ENCODE data around the gene ATP11A.
A peak's percentile ranks its signal among the peaks of the same experiment; 100 is the strongest.

Gene ATP11A

GRCh38 chr13:112744168-112745021 lies 54.6 kb downstream of the ATP11A start:
- DNase-seq: peak; percentile 29

GRCh38 chr13:112746044-112746443 lies 56.2 kb downstream of the ATP11A start:
- DNase-seq: no peak

- DNase-seq: no peak
Observed at GRCh38 chr13:112747256-112747655, 57.4 kb downstream of the ATP11A start.

DNA sequence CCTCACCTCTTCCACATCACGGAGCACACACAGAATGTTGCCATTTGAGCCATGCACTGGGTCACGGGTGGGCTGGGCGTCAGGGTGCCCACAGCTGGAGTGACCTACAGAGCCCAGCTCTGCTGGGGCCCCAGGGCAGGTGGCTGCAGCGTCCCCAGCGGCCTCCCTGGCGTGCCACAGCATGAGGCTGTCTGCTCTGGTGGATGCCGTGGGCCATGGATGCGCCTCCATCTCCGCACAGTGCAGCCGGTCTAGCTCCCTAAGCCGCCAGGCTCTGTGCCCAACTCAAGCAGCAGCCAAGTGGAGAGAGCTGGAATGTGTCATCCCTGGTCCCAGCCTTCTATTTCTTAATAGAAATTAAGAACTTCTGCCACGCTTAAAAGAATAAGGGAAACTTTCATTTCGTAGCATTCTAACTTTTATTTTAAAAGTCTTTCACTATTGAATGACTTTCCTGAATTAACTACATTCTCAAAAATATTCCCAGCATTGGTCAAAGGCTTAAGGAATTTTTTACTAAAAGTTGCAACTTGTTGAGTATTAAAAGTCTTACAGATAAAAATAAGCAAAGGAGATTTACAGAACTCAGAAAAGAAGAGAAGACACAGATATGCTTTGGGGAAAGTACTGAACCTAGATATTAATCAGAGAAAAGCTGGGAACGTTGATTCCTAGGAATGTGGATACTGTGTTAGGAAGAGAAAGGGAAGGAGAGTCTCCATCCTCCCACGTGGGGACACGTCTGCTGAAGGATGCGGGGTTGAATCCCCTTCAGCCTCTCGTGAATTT lies 59.3 kb downstream of the ATP11A start:
- DNase-seq: no peak

DNA sequence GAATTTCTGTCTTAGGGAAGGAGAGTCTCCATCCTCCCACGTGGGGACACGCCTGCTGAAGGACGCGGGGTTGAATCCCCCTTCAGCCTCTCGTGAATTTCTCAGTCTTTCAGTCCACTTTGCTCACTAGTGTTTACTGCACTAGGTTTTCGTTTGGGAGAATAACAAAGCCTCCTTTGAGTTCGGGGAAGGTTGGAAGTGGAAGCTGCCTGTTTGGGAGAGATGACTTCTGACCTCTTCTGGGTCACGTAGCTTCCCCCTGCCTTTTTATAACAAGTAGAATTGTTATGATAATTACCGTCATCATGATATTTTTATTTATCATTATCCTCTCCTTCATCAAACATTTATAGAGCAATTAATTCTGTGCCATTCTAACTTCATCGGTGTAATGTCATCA lies 60.7 kb downstream of the ATP11A start:
- no peak for DNase-seq

DNA sequence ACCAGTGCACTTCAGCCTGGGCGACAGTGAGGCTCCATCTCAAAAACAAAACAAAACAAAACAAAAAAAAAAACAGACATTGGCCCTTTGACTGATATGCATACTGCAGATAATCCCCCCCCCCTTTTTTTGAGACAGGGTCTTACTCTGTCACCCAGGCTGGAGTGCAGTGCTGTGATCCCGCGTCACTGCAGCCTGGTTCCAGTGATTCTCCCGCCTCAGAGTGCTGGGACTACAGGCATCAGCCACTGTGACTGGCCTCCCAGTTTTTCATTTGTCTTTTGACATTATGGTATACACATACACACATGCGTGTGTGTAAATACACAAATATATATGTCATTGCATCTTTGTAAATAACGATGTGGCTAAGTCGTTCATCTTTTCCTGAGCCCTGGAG lies 61.8 kb downstream of the ATP11A start:
- no peak for DNase-seq

DNA sequence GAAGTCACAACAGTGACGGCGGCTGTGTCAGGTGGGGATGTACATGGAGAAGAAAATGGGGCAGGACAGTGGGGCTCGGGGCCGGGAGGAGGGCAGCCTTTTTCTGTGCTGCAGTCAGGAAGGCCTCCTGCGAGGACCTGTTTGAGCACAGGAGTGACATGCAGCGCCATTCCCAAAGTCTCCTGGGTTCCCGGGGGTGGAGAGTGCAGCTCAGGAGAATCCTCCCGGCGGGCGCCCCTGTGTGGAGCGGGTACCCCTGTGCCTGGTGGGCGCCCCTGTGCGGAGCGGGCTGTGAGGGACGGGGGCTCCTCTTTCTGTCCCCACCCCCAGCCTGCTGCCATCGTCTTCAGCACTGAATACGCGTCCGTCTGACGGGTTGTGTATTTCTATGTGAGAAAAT lies 62.4 kb downstream of the ATP11A start:
- DNase-seq: no peak

- DNase-seq: no peak
Observed at GRCh38 chr13:112752711-112753541, 63.1 kb downstream of the ATP11A start.

DNA sequence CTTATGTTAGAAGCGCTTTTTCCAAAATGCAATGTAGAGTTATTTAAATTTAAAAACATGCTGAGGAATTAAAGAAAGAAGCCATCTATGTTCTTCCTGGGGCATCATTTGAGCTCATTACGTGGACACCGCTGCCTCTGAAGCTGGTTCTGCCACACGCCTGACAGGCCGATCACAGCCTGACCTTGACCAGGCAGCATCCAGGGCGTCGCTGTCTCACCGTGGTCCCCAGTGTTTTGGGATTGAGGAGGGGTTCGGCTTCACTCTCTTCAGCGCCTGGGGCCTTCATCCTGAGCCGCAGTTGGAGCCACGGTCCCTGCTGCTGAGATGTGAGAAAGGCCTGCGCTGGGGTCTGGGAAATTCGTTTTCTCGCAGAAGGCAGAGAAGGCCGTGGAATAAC lies 64.0 kb downstream of the ATP11A start:
- DNase-seq: no peak

GRCh38 chr13:112754281-112755025 lies 64.6 kb downstream of the ATP11A start:
- DNase-seq: no peak

DNA sequence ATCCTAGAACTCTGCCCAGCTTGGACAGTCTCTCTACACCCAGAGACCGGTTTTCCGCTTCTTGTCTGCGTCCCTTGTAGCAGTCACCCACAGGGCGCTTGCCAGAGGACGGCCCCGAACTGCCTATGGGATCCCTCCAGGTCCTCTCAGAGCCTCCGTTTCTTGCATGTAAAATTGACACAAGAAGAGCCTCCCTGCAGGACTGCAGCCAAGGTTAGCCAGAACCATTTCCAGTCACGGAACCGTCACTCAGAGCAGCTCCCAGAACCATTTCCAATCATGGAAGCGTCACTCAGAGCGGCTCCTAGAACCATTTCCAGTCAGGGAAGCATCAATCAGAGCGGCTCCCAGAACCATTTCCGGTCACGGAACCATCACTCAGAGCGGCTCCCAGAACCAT lies 65.5 kb downstream of the ATP11A start:
- no peak for DNase-seq

- DNase-seq: no peak
Observed at GRCh38 chr13:112756081-112756480, 66.2 kb downstream of the ATP11A start.

DNA sequence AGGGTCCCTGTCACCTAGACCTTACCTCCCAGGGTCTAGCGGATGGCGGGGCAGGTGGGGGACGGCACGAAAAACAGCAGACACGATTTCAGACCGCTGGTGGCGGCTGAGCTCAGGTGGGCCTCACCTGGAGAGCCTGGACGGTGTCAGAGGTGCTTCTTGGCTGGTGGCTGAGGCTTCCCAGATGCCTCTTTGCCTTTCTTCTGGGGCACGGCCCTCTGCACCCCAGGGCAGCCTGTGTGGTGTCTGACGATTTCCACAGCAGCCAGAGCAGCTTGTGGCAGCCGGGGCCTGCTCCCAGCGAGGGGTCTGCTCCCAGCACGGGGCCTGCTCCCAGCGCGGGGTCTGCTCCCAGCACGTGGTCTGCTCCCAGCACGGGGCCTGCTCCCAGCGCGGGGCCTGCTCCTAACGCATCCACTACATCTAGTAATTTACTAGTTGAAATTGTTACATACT lies 66.7 kb downstream of the ATP11A start:
- DNase-seq: no peak

- no peak for DNase-seq
Observed at GRCh38 chr13:112756967-112757758, 67.3 kb downstream of the ATP11A start.

GRCh38 chr13:112757759-112758086 lies 67.9 kb downstream of the ATP11A start:
- no peak for DNase-seq

DNA sequence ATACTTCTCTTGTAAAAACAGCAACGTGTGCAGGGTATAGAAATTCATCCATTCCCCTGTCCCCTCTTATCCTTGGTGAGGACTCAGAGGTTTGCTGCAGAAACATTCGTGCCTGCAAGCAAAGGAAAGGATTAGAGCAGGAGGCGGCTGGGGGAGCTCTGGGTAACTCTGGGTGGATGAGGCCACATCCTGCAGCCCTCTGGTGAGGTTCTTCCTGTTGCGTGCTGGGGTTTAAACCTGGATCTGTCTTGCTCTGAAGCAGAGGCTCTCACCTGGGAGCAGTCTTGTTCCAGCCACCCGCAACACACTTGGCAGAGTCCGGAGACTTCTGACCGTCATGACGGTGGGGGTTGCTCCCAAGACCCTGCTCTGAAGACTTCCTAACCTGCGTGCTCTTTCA lies 69.2 kb downstream of the ATP11A start:
- no peak for DNase-seq

GRCh38 chr13:112759827-112760226 lies 70.0 kb downstream of the ATP11A start:
- no peak for DNase-seq

DNA sequence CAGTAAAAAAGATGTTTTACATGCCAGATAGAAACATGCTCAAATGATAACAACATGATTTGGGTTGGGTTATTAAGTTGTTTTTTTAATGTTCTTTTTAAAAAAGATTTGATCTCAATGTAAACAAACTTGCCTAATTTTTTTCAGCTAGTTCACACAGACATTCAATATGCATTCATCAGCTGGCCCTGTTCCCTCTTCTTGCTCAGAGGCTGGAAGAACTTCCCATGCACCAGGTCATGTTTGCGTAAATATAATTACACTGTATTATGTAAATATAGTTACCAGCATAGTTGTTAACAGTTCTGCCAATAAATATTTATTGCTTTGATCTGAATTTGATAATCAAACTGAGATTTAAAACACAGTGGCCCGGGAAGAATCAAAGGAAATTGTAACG lies 70.6 kb downstream of the ATP11A start:
- DNase-seq: no peak

DNA sequence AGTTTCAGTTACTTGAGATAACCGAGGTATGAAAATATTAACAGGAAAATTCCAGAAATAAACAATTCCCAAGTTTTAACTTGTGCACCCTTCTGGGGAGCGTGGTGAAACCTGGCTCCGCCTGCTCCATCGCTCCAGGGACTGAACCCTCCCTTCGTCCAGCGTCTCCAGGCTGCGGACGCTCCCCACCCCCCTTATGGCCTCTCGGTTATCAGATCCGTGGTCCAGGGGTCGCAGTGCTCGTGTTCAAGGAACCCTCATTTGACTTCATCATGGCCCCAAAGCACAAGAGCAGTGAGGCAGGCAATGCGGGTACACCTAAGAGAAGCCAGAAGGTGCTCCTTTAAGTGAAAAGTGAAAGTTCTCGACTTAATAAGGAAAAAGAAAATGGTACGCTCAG lies 71.1 kb downstream of the ATP11A start:
- no peak for DNase-seq

- peak; percentile 91 for DNase-seq
Observed at GRCh38 chr13:112761701-112762689, 72.2 kb downstream of the ATP11A start.

GRCh38 chr13:112762690-112763080 lies 72.8 kb downstream of the ATP11A start:
- DNase-seq: no peak

All from NCI-H226 (cell line).